ES-I3 (cell line): ENCODE measurements around the gene RIMBP3C.
"Not testable (repeated sequence)": the region's sequence is repeated elsewhere in the genome, so short reads cannot be mapped to it uniquely, and the experiment has no call there.

Experiments used
- H3K36me3 ChIP-seq: 2 replicates; pipeline ENCODE4 v1.6.1; 2013; ENCODE audit warnings: mild to moderate bottlenecking, low read length, control low read depth, moderate library complexity; ENCODE audit not compliant: insufficient read depth
- H3K4me1 ChIP-seq: 2 replicates; pipeline ENCODE4 v1.6.1; 2013; ENCODE audit warnings: mild to moderate bottlenecking, control low read depth, low read length; ENCODE audit not compliant: insufficient read depth
- H3K9ac ChIP-seq: 2 replicates; pipeline ENCODE4 v1.6.1; 2013; ENCODE audit warnings: low read depth, mild to moderate bottlenecking, low read length, moderate library complexity
- H3K9me3 ChIP-seq: 2 replicates; pipeline ENCODE4 v1.6.1; 2013; ENCODE audit warnings: mild to moderate bottlenecking, low read length, moderate library complexity; ENCODE audit not compliant: control insufficient read depth, insufficient read depth

The RIMBP3C gene

GRCh38 chr22:21582801-21583740 lies 31.8 kb upstream of the RIMBP3C start:
- no peaks in the 10 kb centered on the region for H3K9me3 ChIP-seq
- H3K9ac ChIP-seq = no peak overlapping the region
- 0 out of 2 replicates have a peak, but pooled peaks cover 6% of the 10 kb centered on the region for H3K4me1 ChIP-seq
- H3K36me3 ChIP-seq = no peaks in the 10 kb centered on the region

DNA sequence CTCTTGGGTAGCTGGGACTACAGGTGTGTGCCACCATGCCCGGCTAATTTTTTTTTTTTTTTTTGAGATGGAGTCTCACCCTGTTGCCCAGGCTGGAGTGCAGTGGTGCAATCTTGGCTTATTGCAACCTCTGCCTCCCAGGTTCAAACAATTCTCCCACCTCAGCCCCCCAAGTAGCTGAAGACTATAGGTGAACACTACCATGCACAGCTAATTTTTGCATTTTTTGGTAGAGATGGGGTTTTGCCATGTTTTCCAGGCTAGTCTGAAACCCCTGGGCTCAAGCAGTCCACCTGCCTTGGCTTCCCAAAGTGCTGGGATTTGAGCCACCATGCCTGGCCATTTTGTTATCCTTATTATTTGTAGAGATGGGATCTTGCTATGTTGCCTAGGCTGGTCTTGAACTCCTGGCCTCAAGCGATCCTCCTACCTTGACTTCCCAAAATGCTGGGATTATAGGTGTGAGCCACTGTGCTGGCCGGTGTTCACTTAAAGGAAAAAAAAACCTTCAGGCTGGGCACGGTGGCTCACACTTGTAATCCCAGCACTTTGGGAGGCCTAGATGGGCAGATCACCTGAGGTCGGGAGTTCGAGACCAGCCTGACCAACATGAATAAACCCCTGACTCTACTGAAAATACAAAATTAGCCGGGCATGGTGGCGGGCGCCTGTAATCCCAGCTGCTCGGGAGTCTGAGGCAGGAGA lies 29.9 kb upstream of the RIMBP3C start:
- not testable (repeated sequence) for H3K36me3 ChIP-seq, H3K9me3 ChIP-seq, H3K4me1 ChIP-seq, H3K9ac ChIP-seq

DNA sequence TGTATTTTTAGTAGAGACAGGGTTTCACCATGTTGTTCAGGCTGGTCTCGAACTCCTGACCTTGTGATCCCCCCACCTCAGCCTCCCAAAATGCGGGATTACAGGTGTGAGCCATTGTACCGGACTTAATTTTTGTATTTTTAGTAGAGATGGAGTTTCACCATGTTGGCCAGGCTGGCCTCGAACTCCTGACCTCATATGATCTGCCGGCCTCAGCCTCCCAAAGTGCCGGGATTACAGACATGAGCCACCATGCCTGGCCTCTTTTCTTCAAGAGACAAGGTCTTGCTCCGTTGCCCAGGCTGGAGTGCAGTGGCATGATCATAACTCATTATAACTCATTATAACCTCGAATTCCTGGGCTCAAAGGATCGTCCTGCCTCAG lies 29.4 kb upstream of the RIMBP3C start:
- H3K4me1 ChIP-seq, H3K9ac ChIP-seq, H3K36me3 ChIP-seq, H3K9me3 ChIP-seq: not testable (repeated sequence)

DNA sequence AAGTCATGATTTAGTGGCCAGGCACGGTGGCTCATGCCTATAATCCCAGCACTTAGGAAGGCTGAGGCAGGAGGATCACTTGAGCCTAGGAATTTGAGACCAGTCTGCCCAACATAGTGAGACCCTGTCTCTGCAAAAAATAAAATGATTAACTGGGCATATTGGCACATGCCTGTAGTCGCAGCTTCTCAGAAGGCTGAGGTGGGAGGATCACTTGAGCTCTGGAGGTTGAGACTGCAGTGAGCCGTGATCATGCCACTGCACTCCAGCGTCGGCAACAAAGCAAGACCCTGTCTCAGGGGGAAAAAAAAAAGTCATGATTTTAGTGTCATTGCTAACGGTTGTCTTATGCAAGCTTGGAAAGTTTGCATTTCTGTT lies 28.2 kb upstream of the RIMBP3C start:
- Histone ChIP-seq H3K9me3 (no peaks in the 10 kb centered on the region), H3K9ac (no peak overlapping the region), H3K4me1 (no peaks in the 10 kb centered on the region), H3K36me3 (no peaks in the 10 kb centered on the region)

DNA sequence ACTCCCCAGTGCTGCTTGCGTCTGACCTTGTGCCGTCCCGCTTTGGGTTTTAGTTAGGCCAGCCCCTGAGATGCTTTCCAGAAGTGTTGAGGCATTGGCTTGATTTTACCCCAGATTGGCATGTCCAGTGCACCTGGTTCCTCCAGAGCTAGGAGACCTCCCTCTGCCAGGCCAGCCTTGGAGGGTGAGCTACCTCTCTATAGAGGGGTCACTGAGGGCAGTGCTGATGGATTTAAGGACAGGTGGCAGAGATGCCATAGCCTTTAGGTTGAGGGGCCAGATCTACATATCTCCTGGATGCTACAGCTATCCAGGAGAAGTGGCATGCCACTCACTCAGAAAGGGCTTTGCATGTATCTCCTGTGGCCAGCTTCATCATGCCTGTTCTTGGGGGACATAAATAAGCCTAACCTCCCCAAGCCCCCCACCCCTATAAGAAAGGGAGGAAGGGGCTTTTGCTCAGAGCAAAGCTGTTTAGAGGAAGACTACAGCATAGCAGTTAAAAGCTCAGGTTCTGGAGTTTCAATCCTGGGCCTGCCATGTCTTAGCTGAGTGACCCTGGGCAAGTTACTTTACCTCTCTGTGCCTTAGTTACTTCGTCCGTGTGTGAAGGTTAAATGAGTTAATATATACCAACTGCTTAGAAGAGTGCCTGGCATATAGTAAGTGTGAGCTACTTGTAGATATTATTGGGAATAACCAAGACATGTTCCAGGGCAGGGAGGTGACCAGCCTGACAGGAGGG lies 22.7 kb upstream of the RIMBP3C start:
- Histone ChIP-seq H3K36me3 (no peaks in the 10 kb centered on the region), H3K9me3 (no peaks in the 10 kb centered on the region), H3K9ac (no peak overlapping the region), H3K4me1 (peaks cover 19% of the 10 kb centered on the region)

GRCh38 chr22:21573293-21573734 lies 22.1 kb upstream of the RIMBP3C start:
- H3K9ac ChIP-seq = no peak overlapping the region
- no peaks in the 10 kb centered on the region for H3K36me3 ChIP-seq
- H3K4me1 ChIP-seq = peaks cover 19% of the 10 kb centered on the region
- H3K9me3 ChIP-seq = no peaks in the 10 kb centered on the region

DNA sequence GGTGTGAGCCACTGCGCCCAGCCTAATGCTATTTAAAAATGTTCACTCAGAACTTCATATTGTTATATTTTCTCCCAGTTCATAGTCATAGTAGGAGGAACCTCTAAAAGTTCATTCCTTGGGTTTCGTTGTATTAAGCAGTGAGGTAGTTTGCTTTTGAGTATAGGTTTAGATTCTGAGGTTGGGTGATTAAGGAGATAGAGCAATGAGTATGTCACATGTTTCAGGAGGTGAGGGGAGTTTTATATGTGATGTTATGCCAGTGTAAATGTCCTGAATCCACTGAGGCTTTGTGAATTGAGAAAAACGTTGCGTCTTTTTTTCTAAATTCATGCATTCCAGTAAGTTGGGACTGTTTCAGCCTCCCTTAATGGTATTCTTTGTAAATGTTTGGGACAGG lies 20.4 kb upstream of the RIMBP3C start:
- Histone ChIP-seq H3K4me1 (peaks cover 19% of the 10 kb centered on the region), H3K9me3 (no peaks in the 10 kb centered on the region), H3K36me3 (no peaks in the 10 kb centered on the region), H3K9ac (no peak overlapping the region)

DNA sequence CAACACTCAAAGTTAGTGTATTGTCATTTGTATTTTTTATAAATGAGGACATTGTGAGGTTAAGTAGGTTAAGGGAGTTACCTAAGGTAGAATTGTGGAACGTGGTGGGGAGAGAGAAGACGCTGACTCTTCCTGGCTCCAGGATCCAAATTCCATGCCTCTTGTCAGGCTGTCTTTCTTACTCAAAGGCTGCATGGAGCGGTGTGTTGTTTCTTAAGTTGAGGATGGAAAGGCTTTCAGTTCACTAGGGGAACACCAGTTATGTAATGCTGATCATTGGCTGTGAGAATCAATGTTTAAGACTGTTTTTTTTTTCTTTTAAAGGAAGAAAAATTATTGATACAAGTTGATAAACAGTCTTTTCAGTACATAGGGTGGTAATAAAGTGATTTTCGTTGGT lies 19.1 kb upstream of the RIMBP3C start:
- Histone ChIP-seq H3K9me3 (no peaks in the 10 kb centered on the region), H3K36me3 (no peaks in the 10 kb centered on the region), H3K9ac (no peak overlapping the region), H3K4me1 (peaks cover 19% of the 10 kb centered on the region)

- Histone ChIP-seq H3K4me1 (peaks cover 19% of the 10 kb centered on the region), H3K9ac (peak overlapping the region; percentile 99; the same call in 1 of the 2 replicates), H3K36me3 (no peaks in the 10 kb centered on the region), H3K9me3 (no peaks in the 10 kb centered on the region)
Observed at GRCh38 chr22:21569459-21570170, 18.4 kb upstream of the RIMBP3C start.

GRCh38 chr22:21569076-21569427 lies 17.8 kb upstream of the RIMBP3C start:
- H3K36me3 ChIP-seq, H3K9me3 ChIP-seq: not testable (repeated sequence)
- peak overlapping the region; percentile 99; the same call in 1 of the 2 replicates for H3K9ac ChIP-seq
- H3K4me1 ChIP-seq = peaks cover 19% of the 10 kb centered on the region

DNA sequence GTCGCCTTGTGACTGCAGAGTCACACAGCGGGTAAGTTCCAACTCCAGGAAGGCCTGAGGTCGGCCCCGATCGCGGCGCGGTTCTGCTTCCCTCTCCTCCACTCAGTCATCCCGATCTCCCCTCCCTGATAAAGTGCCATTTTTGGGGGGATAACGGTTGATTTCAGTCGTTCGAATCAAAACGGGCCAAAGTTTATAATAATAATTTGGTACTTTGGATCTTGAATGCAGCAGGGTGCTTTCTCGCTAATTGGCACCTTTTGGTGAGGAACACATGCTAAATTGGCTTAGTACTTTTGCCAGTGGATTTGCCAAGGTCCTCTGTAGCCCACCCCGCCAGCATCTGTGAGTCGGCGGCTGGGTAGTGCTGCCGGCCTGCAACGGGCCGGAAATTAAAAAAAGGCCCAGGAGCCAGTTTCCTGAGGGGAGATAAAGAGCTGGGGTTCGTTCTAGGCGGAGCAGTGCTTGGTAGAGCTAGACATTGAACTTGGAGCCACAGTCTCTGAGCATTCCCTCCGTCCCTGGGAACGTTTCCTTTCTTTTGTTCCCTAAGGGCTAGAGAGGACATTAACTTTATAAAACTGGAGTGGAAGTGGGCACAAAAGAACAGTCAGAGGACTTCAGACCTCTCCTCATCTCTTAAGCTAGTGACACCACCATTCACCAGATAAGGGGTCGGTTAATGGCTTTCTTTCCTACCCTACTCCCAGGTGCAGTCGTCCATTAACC lies 17.2 kb upstream of the RIMBP3C start:
- peak overlapping the region; percentile 99 for H3K9ac ChIP-seq
- no peaks in the 10 kb centered on the region for H3K9me3 ChIP-seq
- H3K36me3 ChIP-seq = no peaks in the 10 kb centered on the region
- peaks cover 19% of the 10 kb centered on the region for H3K4me1 ChIP-seq

DNA sequence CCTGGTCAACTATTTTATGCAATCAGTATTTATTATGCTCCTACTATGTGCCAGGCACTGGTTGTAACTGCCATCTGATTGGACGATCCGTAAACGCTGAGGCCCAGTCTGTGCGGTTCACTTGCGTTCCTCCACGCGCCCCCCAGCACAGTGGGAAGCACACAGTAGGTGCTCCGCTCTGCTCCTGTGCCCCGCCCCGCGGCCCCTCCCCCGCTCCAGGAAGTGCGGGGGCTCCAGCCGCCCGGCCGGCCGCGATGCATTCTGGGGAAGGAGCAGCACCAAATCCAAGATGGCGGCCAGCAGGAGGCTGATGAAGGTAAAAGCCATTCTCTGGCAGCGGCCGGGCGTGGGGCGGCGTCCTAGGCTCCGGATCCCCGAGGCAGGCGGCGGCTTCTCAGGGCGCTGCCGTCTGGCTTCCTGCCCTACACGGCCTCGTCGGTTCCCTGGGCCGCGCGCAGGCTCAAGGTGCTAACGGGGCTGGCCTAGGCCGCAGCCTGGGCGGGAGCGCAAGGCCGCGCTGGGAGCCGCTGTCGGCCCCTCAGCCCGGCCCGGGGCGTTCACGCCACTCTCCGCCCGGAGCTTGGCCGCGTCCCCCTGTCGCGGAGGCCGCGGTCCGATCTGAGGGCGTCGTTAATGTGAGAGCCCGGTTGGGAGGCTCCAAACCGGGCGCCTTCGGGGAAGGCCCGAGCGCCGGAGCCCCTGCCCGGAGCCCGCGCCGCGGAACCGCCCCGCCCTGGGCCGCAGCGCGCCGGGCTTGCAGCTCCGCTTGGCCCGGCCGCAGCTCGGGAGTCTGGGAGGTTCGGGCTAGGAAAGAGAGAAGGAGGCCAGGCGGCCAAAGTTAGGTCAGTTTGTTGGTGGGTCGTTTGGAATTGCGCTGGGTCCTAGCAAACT lies 16.4 kb upstream of the RIMBP3C start, which contains the start of gene UBE2L3:
TSS of gene UBE2L3 (plus strand) at position 259 of the 891 bp plus-strand sequence. CDS start at position 290, 31 bp downstream.
- no peaks in the 10 kb centered on the region for H3K9me3 ChIP-seq
- peaks cover 17% of the 10 kb centered on the region for H3K4me1 ChIP-seq
- H3K36me3 ChIP-seq = no peaks in the 10 kb centered on the region
- H3K9ac ChIP-seq = peak within 1 kb of the TSS; percentile 99

DNA sequence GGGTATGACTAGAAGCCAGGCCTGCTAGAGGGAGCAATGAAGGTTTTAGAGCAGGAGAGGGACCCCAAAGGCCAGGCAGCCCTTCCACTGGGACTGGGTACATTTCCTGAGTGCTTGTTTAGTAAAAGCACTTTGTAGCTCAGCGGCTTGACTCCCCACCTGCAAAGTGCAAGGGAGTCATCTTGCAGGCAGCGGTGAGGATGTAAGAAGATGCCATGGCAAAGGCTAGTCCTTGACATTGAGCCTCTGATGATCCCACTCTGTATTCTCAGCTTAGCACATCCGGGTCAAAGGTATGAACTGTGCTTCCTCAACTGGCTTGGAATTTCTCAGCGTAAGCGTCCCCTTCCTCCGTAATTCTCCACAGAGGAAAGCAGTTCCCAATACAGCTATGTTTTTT lies 13.2 kb upstream of the RIMBP3C start:
- peaks cover 2% of the 10 kb centered on the region for H3K4me1 ChIP-seq
- H3K36me3 ChIP-seq = no peaks in the 10 kb centered on the region
- H3K9me3 ChIP-seq = no peaks in the 10 kb centered on the region
- H3K9ac ChIP-seq = no peak overlapping the region
